Activated naive CD4-positive, alpha-beta T cell treated with anti-CD3 and anti-CD28 coated beads, Interleukin-2, amount 50 U/mL, for 24 hours (primary cell): ENCODE results near the gene SCAP.
"Not testable (repeated sequence)": the region's sequence is repeated elsewhere in the genome, so short reads cannot be mapped to it uniquely, and the experiment has no call there.

Experiments
- H3K27ac Mint-ChIP-seq: one replicate; pipeline ENCODE4 v1.8.0; 2021; ENCODE audit warnings: mild to moderate bottlenecking, mixed read lengths
- H3K27me3 Mint-ChIP-seq: one replicate; pipeline ENCODE4 v1.8.0; 2021; ENCODE audit warnings: mixed read lengths
- H3K36me3 Mint-ChIP-seq: one replicate; pipeline ENCODE4 v1.8.0; 2021; ENCODE audit warnings: mixed read lengths
- H3K4me1 Mint-ChIP-seq: one replicate; pipeline ENCODE4 v1.8.0; 2021; ENCODE audit warnings: mixed read lengths
- H3K4me3 Mint-ChIP-seq: one replicate; pipeline ENCODE4 v1.8.0; 2021; ENCODE audit warnings: mild to moderate bottlenecking, mixed read lengths
- H3K9me3 Mint-ChIP-seq: one replicate; pipeline ENCODE4 v1.8.0; 2021; ENCODE audit warnings: mixed read lengths

The SCAP gene

GRCh38 chr3:47459534-47460085 is 16.1 kb downstream of the SCAP start:
- H3K4me1 Mint-ChIP-seq, result peaks cover 38% of the 10 kb centered on the region

GRCh38 chr3:47456984-47457383 is 18.8 kb downstream of the SCAP start:
- no peak overlapping the region for H3K4me3 Mint-ChIP-seq
- H3K27ac Mint-ChIP-seq, result no peak overlapping the region
- peaks cover 13% of the 10 kb centered on the region for H3K36me3 Mint-ChIP-seq
- no peaks in the 10 kb centered on the region for H3K27me3 Mint-ChIP-seq
- H3K4me1 Mint-ChIP-seq, result peaks cover 34% of the 10 kb centered on the region
- no peaks in the 10 kb centered on the region for H3K9me3 Mint-ChIP-seq

More at GRCh38 chr3:47459534-47460085, 16.1 kb downstream of the SCAP start:
- H3K36me3 Mint-ChIP-seq, result peaks cover 18% of the 10 kb centered on the region
- H3K27ac Mint-ChIP-seq, H3K9me3 Mint-ChIP-seq, H3K4me3 Mint-ChIP-seq, H3K27me3 Mint-ChIP-seq: not testable (repeated sequence)

GRCh38 chr3:47455806-47456452 is 19.8 kb downstream of the SCAP start:
- Mint-ChIP-seq H3K27ac (no peak overlapping the region), H3K27me3 (no peaks in the 10 kb centered on the region), H3K36me3 (peaks cover 16% of the 10 kb centered on the region), H3K9me3 (no peaks in the 10 kb centered on the region), H3K4me3 (no peak overlapping the region), H3K4me1 (peaks cover 38% of the 10 kb centered on the region)

- H3K4me3 Mint-ChIP-seq, result no peak overlapping the region
- H3K9me3 Mint-ChIP-seq, result peaks cover 9% of the 10 kb centered on the region
- H3K27ac Mint-ChIP-seq, result no peak overlapping the region
- H3K4me1 Mint-ChIP-seq, result peaks cover 47% of the 10 kb centered on the region
- H3K27me3 Mint-ChIP-seq, result no peaks in the 10 kb centered on the region
- peaks cover 17% of the 10 kb centered on the region for H3K36me3 Mint-ChIP-seq
These were observed 23.1 kb downstream of the SCAP start for GRCh38 chr3:47452453-47453215.

- Mint-ChIP-seq H3K9me3 (peaks cover 9% of the 10 kb centered on the region), H3K36me3 (peaks cover 14% of the 10 kb centered on the region), H3K27me3 (no peaks in the 10 kb centered on the region), H3K4me1 (peaks cover 22% of the 10 kb centered on the region), H3K27ac (peak overlapping the region; percentile 59), H3K4me3 (no peak overlapping the region)
These were observed 31.6 kb downstream of the SCAP start for GRCh38 chr3:47444103-47444502.

GRCh38 chr3:47443611-47443995 is 32.1 kb downstream of the SCAP start:
- Mint-ChIP-seq H3K9me3 (peaks cover 5% of the 10 kb centered on the region), H3K27ac (peak overlapping the region; percentile 59), H3K4me1 (peaks cover 17% of the 10 kb centered on the region), H3K27me3 (no peaks in the 10 kb centered on the region), H3K4me3 (no peak overlapping the region), H3K36me3 (peaks cover 9% of the 10 kb centered on the region)

GRCh38 chr3:47441796-47442551 is 33.8 kb downstream of the SCAP start:
- no peak overlapping the region for H3K4me3 Mint-ChIP-seq
- H3K27ac Mint-ChIP-seq, result peak overlapping the region; percentile 30
- peaks cover 6% of the 10 kb centered on the region for H3K36me3 Mint-ChIP-seq
- no peaks in the 10 kb centered on the region for H3K9me3 Mint-ChIP-seq
- H3K27me3 Mint-ChIP-seq, result no peaks in the 10 kb centered on the region
- H3K4me1 Mint-ChIP-seq, result peaks cover 10% of the 10 kb centered on the region

- no peak overlapping the region for H3K27ac Mint-ChIP-seq
- H3K9me3 Mint-ChIP-seq, result no peaks in the 10 kb centered on the region
- H3K27me3 Mint-ChIP-seq, result no peaks in the 10 kb centered on the region
- H3K36me3 Mint-ChIP-seq, result peaks cover 6% of the 10 kb centered on the region
- H3K4me1 Mint-ChIP-seq, result peaks cover 10% of the 10 kb centered on the region
- H3K4me3 Mint-ChIP-seq, result no peak overlapping the region
These were observed 35.6 kb downstream of the SCAP start for GRCh38 chr3:47440131-47440530.

- Mint-ChIP-seq H3K36me3 (peaks cover 13% of the 10 kb centered on the region), H3K27ac (no peak overlapping the region)
These were observed 39.6 kb downstream of the SCAP start for GRCh38 chr3:47436180-47436579.

GRCh38 chr3:47434849-47435248 is 40.9 kb downstream of the SCAP start:
- H3K27ac Mint-ChIP-seq, result peak overlapping the region; percentile 30
- no peak overlapping the region for H3K4me3 Mint-ChIP-seq
- no peaks in the 10 kb centered on the region for H3K27me3 Mint-ChIP-seq
- H3K9me3 Mint-ChIP-seq, result no peaks in the 10 kb centered on the region
- H3K4me1 Mint-ChIP-seq, result peaks cover 4% of the 10 kb centered on the region
- peaks cover 13% of the 10 kb centered on the region for H3K36me3 Mint-ChIP-seq

More at GRCh38 chr3:47436180-47436579, 39.6 kb downstream of the SCAP start:
- no peaks in the 10 kb centered on the region for H3K9me3 Mint-ChIP-seq
- H3K4me1 Mint-ChIP-seq, result peaks cover 4% of the 10 kb centered on the region
- no peaks in the 10 kb centered on the region for H3K27me3 Mint-ChIP-seq
- no peak overlapping the region for H3K4me3 Mint-ChIP-seq

- Mint-ChIP-seq H3K9me3 (no peaks in the 10 kb centered on the region), H3K27me3 (no peaks in the 10 kb centered on the region), H3K4me3 (no peak overlapping the region), H3K27ac (no peak overlapping the region), H3K4me1 (peaks cover 4% of the 10 kb centered on the region), H3K36me3 (peaks cover 9% of the 10 kb centered on the region)
These were observed 41.9 kb downstream of the SCAP start for GRCh38 chr3:47433796-47434195.

- Mint-ChIP-seq H3K27ac (no peak overlapping the region), H3K9me3 (no peaks in the 10 kb centered on the region), H3K4me1 (peaks cover 4% of the 10 kb centered on the region), H3K27me3 (no peaks in the 10 kb centered on the region), H3K4me3 (no peak overlapping the region), H3K36me3 (peaks cover 7% of the 10 kb centered on the region)
These were observed 43.1 kb downstream of the SCAP start for GRCh38 chr3:47432673-47433072.

- H3K4me1 Mint-ChIP-seq, result peaks cover 4% of the 10 kb centered on the region
- H3K27ac Mint-ChIP-seq, result no peak overlapping the region
- H3K9me3 Mint-ChIP-seq, result no peaks in the 10 kb centered on the region
- H3K27me3 Mint-ChIP-seq, result no peaks in the 10 kb centered on the region
- no peak overlapping the region for H3K4me3 Mint-ChIP-seq
- peaks cover 7% of the 10 kb centered on the region for H3K36me3 Mint-ChIP-seq
These were observed 44.5 kb downstream of the SCAP start for GRCh38 chr3:47431225-47431624.

GRCh38 chr3:47430606-47431005 is 45.1 kb downstream of the SCAP start:
- Mint-ChIP-seq H3K27ac (peak overlapping the region; percentile 23), H3K4me3 (no peak overlapping the region), H3K27me3 (no peaks in the 10 kb centered on the region), H3K4me1 (peaks cover 4% of the 10 kb centered on the region), H3K9me3 (no peaks in the 10 kb centered on the region), H3K36me3 (peaks cover 7% of the 10 kb centered on the region)

- H3K27ac Mint-ChIP-seq, result peak overlapping the region; percentile 51
- H3K36me3 Mint-ChIP-seq, result peaks cover 7% of the 10 kb centered on the region
- peaks cover 4% of the 10 kb centered on the region for H3K4me1 Mint-ChIP-seq
- no peaks in the 10 kb centered on the region for H3K27me3 Mint-ChIP-seq
- H3K4me3 Mint-ChIP-seq, result no peak overlapping the region
- no peaks in the 10 kb centered on the region for H3K9me3 Mint-ChIP-seq
These were observed 46.1 kb downstream of the SCAP start for GRCh38 chr3:47429476-47430270.
